HG03521 (cell line): ENCODE data around the gene CFAP54.
"Not testable (repeated sequence)": the region's sequence is repeated elsewhere in the genome, so short reads cannot be mapped to it uniquely, and the experiment has no call there.

Experiments
- ATAC-seq: cut with Tn5 transposase; IDR thresholded peaks from one replicate; pipeline ENCODE4 v1.9.1; 2021; ENCODE audit warnings: mild to moderate bottlenecking, moderate library complexity; ENCODE audit not compliant: unreplicated experiment

Gene CFAP54

GRCh38 chr12:96510306-96510764 lies 21.0 kb downstream of the CFAP54 start:
- no peak for ATAC-seq

- no peak for ATAC-seq
Observed at GRCh38 chr12:96513166-96513565, 23.8 kb downstream of the CFAP54 start.

GRCh38 chr12:96513681-96514080 lies 24.3 kb downstream of the CFAP54 start:
- ATAC-seq = no peak

- peak; percentile 77 for ATAC-seq
Observed at GRCh38 chr12:96514328-96514727, 25.0 kb downstream of the CFAP54 start.

- peak; percentile 67 for ATAC-seq
Observed at GRCh38 chr12:96516472-96517430, 27.4 kb downstream of the CFAP54 start.

- no peak for ATAC-seq
Observed at GRCh38 chr12:96520767-96521166, 31.4 kb downstream of the CFAP54 start.

- ATAC-seq = no peak
Observed at GRCh38 chr12:96521895-96522682, 32.7 kb downstream of the CFAP54 start.

GRCh38 chr12:96522690-96523089 lies 33.3 kb downstream of the CFAP54 start:
- ATAC-seq = no peak

GRCh38 chr12:96526110-96526509 lies 36.7 kb downstream of the CFAP54 start:
- no peak for ATAC-seq

- no peak for ATAC-seq
Observed at GRCh38 chr12:96529912-96530311, 40.5 kb downstream of the CFAP54 start.

GRCh38 chr12:96534339-96534738 lies 45.0 kb downstream of the CFAP54 start:
- no peak for ATAC-seq

GRCh38 chr12:96548384-96548783 lies 59.0 kb downstream of the CFAP54 start:
- ATAC-seq = no peak

- ATAC-seq = no peak
Observed at GRCh38 chr12:96549341-96549740, 60.0 kb downstream of the CFAP54 start.

GRCh38 chr12:96570579-96570978 lies 81.2 kb downstream of the CFAP54 start:
- peak; percentile 27 for ATAC-seq

- peak; percentile 90 for ATAC-seq
Observed at GRCh38 chr12:96571101-96571862, 81.9 kb downstream of the CFAP54 start.

GRCh38 chr12:96578526-96579125 lies 89.2 kb downstream of the CFAP54 start:
- ATAC-seq = peak; percentile 91

- ATAC-seq = no peak
Observed at GRCh38 chr12:96585977-96586376, 96.6 kb downstream of the CFAP54 start.

GRCh38 chr12:96587691-96588090 lies 98.3 kb downstream of the CFAP54 start:
- ATAC-seq = no peak

GRCh38 chr12:96590970-96591369 lies 101.6 kb downstream of the CFAP54 start:
- ATAC-seq = no peak

- ATAC-seq = not testable (repeated sequence)
Observed at GRCh38 chr12:96604374-96604773, 115.0 kb downstream of the CFAP54 start.
